Stimulated activated CD8-positive, alpha-beta memory T cell treated with anti-CD3 and anti-CD28 coated beads, Interleukin-4, amount 100 ng/mL, for 1 hour (primary cell): ENCODE results near the gene POLR3B.
"Not testable (repeated sequence)": the region's sequence is repeated elsewhere in the genome, so short reads cannot be mapped to it uniquely, and the experiment has no call there.

ENCODE experiments used
- DNase-seq, 2 donors: peaks; one replicate each; pipeline ENCODE4 v3.0.0-alpha.2; 2020; ENCODE audit warnings: low read depth in 2 of 2, low spot score in 1 of 2

POLR3B gene

DNA sequence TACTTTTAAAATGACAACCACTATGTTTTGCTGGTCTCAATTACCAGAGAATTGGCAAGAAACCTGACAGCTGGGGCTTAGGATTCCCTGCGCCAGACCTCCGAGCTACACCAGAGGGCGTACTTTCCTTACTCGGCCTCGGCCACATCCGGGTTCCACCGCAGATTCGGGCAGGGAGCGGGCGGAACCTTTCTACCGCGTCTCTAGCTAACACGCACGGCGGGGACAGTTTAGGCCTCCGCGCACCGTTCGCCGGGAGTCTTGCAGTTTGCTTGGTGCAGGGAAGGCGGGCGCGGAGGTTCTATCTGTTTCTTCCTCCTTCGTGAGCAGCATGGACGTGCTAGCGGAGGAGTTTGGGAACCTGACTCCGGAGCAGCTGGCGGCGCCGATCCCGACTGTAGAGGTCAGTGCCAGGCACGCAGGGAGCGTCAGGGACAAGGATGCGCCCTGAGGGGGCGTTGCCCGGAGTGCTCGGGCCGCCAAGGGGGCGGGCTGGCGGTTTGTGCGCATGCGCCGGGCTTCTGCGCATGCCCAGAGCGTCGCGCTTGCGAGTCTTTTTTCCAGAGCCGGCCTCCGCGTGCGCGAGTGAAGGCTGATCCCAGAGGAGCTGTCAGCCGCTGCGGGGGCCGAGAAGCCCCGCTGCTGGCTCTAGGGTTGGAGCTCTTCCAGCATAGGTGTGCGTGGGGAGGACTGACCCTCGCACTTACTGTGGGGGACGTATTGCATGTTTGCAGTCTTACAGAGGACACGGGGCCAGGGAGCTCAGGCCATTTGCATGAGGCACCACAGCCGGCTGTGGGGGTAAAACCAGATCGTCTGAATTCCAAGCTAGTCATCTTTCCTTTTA is at the start of gene POLR3B:
POLR3B (plus strand) TSS at position 200 of the 847 bp plus-strand sequence; CDS start at position 332, 132 bp downstream.
- peak; percentile 92 for DNase-seq

DNA sequence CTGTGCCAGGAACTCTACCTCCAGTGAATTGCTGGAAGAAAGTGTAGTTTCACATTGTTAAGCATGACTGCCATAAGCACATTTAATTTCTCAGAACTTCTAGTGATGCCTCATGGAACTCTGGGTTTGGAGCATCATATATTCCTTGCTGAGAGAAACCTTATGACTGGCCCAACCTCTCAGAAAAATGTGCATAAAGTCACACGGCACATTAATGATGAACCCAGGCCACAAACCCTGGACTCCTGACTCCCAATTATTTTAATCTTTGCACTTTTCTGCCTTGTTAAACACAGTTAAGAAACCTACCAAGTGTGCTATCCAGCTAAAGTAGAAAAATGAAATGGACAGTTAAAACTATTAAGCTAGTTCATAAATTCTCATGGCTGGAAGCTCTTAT is 49.4 kb upstream of the POLR3B start:
- DNase-seq: no peak

DNA sequence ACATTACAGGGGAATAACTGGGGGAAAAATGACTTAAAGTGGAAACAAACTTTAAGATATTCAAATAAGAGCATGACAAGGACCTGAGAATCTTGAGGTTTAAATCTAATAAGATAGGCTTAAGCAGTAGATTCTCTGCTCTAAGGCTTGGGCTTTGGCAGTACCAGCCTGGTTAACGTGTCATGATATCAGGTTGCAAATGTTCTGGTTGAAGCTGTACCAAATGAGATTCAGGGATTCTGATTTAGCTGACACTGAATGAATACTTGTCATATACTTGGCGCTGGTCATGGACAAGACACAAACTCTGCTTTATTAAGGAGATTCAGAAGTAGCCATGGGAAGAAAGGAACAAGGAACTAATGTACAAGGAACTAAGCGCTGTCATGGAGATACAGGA is 48.9 kb upstream of the POLR3B start:
- no peak for DNase-seq

DNA sequence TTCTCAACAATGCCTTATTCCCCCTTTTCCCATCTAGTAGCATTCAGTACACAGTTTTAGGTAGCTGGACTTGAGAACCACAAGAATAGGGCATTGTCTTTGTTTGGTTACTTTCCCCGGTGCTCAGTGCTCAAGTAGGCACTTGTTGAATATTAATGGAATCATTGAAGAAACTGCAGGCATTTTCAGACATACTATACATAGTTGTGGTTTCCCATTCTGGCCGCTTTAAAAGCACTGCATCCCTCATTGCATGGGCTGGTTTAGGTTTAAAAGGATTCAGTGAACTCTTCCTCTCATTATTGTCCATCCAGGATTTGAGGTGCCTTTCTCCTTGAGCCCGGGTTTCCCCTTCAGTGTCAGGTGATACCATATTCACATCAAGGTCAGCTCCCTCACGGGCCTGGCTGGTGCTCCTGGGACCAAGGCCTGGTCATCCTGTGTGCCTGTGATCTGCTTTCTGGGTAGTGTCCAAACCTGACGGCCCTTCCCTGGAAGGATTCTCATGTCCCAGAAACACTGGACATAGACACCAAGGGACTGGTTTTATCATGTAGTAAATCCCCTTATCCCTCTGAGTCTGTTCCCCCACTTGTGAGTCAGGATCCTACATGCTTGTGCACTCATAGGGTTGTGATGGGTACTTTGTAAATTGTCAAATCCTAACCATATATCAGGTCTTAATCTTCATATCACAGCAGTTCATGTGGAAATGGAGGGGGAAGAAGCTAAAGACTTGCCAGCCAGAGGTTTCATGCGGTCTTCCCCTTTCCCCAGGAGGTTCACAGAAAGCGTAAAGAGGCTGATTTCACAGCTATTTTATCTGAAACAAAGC is 47.7 kb upstream of the POLR3B start:
- no peak for DNase-seq

DNA sequence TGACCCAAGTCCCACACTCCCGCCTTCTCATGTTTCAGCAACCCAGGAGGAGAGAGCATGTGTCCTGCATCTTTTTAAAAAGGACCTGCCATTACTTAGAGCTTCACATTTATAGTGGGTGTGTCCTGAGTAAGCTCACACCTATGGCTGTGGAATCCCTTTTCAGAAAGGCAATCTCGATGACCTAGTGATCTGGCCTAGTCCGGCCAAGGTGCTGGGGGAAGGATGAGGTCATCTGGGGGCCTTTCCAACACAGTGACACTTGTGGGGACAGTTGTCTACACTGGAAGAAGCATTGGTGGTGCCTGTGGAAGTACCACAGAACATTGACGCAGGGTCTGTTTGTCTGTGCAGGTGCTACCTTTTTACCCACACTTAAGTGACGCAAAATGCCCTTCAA is 46.9 kb upstream of the POLR3B start:
- DNase-seq: no peak

DNA sequence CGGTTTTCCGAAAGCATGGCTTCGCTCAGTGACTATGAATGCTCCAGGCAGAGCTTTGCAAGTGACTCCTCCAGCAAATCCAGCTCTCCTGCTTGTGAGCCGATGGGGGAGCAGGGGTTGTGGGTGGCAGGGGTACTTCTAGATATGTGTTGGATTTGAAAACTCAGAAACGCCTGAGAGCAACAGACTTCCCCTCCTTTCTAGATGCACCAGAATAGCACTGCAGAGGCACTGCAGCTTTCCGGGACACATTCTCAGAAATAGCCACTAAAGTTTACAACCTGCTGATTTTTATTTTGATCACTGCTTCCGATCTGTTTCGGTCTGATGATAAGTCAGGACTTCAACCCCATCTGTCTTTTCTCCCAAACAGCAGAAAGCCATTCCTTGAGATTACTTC is 46.4 kb upstream of the POLR3B start:
- no peak for DNase-seq

DNA sequence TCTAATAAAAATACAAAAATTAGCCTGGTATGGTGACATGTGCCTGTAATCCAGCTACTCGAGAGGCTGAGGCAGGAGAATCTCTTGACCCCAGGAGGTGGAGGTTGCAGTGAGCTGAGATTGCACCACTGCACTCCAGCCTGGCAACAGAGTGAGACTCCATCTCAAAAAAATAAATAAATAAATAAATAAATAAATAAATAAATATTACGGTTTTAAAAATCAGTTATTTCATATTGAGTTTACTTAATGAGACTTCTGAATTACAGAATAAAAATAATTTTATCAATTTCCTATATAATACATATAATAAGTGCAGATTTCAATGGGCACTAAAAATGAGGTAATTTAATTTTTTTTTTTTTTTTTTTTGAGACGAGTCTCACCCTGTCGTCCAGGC is 44.1 kb upstream of the POLR3B start:
- not testable (repeated sequence) for DNase-seq

DNA sequence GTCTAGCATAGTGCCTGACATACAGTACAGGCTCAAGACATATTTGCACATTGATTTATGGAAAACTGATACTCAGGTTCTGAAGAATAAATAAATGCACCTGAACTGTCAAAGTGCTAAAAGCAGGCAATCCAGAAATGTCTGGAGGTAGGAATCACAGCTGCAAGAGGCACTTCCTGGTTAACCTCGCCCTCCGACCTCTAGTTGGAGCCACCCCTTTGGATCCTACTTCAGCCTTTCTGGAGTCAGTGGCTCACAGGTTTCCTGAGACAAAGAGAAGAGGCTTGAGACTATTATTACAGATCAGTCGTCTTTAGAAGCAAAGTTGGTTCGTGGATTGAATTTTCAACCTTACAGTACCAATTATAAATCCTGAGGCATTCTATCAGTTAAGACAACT is 42.0 kb upstream of the POLR3B start:
- no peak for DNase-seq

DNA sequence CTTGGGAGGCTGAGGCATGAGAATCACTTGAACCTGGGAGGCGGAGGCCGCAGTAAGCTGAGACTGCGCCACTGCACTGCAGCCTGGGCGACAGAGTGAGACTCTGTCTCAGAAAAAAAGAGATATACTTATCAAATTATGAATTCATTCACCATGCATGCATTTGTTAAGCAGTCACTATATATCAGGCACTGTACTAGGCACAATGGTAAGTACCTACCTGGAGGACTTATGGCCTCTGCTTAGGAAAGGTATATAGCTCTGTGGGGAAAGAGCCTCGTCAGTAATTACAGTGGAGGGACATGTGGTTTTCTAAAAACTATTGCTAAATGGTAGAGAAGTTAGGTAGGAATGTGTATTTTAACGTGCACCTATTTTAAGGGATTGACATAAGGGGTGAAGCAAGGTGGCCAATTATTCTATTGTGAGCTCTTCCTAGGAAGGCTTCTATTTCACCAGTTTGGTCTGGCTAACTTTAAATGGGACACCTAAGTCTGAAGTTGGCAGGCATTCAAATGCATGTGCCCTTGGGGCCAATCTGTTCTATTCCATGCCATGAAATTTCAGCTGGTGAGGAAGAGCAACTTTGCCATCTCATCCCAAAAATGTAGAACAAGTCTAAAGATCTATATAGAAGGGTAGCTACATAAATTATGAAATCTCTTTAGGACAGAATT is 40.0 kb upstream of the POLR3B start:
- DNase-seq: no peak

DNA sequence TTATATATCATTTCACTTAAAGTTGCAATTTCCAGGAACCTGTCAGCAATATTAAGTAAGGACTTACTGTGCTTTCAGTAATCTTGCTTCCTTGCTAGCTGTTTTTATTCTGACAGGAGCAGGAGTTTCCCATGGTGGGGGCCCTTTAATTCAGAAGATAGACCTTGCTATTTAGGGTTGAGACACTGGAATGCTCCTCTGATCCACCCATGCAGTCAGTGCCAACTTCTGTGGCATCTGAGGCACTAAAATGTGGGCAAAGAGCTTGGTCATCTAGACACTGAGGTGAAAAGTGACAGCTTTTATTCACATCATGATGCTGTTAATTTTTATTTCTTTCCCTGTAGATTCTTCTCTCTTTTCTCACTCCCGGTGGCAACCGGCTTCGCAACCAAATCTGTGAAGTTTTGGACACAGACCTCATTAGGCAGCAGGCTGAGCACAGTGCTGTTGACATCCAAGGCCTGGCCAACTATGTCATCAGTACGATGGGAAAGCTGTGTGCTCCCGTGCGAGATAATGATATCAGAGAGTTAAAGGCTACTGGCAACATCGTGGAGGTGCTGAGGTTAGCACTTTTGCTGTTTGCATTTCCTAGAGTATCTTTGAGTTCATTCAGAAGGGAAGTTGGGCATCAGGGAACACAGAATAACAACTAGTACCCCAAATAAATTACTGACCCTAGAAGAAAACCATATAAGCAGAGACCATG is 36.3 kb upstream of the POLR3B start:
- no peak for DNase-seq

DNA sequence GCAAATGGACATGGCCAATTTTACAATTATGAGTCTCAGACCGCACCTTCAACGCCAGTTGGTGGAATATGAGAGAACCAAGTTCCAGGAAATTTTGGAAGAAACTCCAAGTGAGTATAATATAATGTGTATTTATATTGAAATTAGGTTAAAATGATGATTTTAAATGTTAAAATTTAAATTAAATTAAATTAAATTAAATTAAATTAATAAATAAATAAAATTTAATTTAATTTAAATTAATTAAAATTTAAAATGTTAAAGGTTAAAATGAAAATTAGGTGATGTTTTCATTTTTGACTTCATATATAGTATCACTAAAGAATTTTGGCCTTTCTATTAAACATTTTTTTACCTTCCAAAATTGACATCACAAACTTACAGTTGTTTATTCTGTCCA is 34.0 kb upstream of the POLR3B start:
- no peak for DNase-seq

DNA sequence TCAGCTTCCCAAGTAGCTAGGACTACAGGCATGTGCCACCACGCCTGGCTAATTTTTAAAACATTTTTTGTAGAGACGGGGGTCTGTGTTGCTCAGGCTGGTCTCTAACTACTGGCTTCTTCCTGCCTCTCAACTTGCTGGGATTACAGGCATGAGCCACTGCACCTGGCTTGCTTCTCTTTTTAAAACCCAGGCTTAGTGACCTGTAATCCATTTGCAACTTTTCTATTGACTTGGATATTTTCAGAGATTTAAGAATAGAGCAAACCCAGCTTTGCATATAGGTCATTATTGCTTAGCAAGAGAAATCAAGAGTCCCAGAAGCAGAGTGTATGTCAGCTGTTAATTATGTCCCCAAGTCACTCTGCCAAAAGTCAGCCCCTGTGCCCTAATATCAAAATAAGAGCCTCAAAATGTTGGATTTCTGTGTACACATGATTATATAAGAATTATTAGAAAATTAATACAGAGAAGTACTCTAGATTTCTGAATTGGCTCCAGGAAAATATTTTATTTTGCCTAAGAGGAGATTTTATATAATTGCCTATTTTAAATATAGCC is 30.2 kb upstream of the POLR3B start:
- no peak for DNase-seq

DNA sequence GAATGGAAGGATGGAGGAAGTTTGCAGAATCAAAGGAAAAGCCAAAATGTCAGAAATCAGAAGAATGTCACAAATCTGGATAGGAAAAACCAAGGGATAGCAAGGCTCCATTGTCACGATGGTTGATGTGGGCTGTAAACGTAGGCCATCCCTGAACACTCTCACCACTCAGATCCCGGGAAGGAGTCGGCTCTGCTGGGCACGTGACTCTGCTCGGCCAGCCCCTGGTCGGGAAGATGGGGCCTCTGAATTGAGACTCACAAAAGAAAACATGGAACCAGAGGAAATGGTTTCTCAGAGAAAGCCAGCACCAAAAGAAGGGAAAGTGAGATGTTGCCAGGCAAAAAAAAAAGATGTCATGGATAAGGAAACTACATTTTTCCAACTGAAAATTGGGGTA is 28.8 kb upstream of the POLR3B start:
- DNase-seq: no peak

DNA sequence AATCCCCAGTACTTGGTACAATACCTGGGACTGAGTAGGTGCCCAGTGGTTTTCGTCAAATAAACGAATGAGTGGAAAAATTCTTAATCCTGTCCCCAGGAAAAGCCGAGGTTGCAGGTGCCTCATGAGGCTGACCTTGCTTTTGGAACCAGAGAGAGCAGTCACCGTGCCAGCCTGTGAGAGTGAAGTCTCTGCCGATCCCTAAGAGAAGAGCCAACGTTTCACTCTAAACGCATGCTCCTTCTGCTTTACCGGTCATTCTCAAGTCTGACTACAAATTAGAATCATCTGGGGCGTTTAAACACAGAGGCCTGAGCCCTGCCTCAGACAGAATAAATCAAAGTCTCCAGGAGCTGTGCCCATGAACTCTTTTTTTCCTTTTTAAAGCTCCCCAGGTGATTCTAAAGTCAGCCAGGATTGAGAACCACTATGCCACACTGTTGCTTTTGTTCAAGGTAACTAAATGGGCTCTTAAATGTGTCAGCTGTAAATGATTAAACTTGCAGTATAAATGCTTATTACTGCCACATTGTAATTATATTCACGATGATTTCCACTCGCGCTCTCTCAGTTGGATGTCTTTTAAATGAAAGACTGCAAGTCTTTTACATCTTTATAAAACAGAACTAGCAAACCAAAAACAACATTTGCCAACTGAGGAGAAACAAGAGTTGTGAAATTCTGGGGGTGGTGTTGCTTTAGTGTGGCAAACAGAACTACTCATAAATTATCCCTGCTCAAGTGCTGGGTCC is 28.1 kb upstream of the POLR3B start:
- DNase-seq: no peak

DNA sequence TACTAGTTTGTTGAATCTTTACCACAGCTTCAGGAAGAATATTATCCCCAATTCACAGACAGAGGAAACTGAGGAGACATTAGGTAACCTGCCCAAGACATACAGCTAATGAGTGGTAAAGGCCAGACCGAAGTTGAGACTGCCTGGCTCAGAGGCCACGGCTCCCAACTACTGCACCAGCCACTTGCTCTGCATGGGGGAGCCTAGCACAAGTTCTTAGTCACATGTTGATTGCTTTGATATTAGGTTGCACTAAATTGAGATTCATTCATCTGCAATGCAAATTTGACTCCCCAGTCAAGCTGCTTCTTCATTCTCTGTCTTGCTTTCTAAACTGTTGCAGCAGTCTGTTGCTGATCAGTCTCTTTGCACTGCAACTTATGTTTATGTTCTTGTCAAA is 25.9 kb upstream of the POLR3B start:
- no peak for DNase-seq

DNA sequence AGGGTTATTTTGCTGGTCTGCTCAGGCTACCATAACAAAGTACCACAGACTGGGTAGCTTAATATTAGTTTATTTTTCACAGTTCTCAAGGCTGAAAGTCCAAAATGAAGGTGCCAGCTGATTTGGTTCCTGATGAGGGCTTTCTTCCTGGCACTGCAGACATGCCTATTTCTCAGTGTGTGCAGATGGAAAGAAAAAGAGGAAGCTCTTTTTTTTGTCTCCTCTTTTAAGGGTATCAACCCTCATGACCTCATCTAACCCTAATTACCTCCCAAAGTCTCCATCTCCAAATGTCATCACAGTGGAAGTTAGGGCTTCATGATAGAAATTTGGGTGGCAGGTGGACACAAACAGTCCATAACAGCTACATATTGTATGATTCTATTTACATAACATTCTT is 25.0 kb upstream of the POLR3B start:
- no peak for DNase-seq

DNA sequence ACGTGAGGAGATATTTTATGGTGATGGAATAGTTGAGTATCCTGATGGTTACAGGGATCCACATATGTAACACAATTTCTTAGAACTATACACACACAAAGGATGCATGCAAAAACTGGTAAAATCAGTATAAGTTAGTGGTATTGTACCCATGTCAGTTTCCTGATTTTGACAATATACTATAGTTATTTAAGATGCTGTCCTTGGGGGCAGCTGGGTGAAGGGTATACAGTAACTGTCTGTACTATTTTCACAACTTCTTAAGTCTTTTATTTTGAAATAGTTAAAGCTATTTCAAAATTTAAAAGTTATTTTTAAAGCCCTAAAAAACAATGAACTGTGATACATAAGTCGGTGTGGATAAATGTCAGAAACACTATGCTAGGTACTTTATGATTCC is 24.5 kb upstream of the POLR3B start:
- DNase-seq: no peak

DNA sequence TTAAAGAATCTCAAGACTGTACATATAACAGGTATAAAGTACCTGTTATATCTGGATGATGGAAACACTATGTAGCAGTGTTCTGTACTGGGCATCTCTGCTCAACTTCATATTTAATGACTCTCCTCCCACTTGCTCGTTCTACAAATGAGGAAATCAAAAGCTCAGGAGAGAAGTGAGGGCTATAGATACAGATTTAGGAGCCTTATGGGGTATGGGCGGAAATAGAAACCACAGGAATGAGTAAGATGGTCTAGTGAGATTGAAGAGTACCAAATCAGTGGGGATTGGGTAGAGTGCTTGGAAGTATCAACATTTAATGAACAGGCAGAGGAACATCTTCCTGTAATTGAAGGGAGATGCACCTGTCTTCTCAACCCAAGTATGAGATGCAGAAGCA is 23.8 kb upstream of the POLR3B start:
- DNase-seq: no peak

DNA sequence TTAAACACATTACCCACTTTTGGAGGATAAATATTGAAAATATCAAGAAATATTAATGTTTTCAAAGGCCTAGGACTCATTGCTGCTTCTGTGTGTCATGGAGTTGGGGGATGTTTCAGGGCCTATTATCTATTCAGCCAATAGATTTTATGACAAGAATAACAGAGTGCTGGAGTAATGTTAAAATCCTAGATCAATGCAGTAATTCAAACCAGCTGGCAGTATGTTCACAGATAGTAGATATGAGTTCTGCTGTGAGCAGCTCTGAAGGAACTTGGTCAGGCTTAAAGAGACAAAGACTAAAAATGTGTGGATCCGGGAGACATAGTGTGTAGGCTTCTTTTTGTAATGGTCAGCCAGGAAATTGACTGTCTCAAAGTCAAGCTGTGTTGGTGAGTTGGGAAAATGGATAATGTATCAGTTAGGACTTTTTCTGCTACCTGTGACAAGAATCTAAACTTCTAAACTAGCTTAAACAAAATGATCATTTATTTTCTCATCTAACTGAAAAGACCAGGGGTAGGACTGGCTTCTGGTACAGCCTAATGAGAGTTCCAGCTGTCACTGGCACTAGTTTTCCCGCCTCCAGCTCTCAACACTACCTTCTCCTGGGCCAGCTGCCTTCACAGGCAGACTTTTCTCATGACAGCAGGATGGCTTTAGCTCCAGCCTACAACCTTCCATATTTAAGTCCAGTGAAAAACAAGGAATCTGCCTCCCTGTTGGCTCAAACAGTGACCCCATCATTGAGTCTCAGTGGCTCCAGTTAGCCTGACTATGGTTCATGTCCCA is 16.3 kb upstream of the POLR3B start:
- no peak for DNase-seq
